ENCODE data around the gene ZFR2. TPM values are rescaled to one million over a fixed set of nuclear protein-coding genes. Genes with fewer than 3 reads are reported as not detected.

The ZFR2 gene
- total RNA-seq, 2 experiments from 2014 or later, result 0.37 TPM; not detected in 1

GRCh38 chr19:3785451-3785937 lies 83.3 kb downstream of the ZFR2 start:
- Mint-ChIP-seq H3K9me3 (peaks cover 19% of the 10 kb centered on the region), H3K27me3 (peaks cover 5% of the 10 kb centered on the region), H3K27ac (peak overlapping the region; percentile 6), H3K4me1 (peaks cover 21% of the 10 kb centered on the region), H3K4me3 (peak overlapping the region; percentile 73), H3K36me3 (ENCODE audit: low read depth) (peaks cover 25% of the 10 kb centered on the region)
- ChIA-PET CTCF (interaction anchor here (0.6 kb wide), 1 partner anchor 1823 kb away, joined by 3 read pairs; no protein-coding TSS in a partner anchor), POLR2A (no interaction called here)
- DNase-seq, result peak; percentile 17

DNA sequence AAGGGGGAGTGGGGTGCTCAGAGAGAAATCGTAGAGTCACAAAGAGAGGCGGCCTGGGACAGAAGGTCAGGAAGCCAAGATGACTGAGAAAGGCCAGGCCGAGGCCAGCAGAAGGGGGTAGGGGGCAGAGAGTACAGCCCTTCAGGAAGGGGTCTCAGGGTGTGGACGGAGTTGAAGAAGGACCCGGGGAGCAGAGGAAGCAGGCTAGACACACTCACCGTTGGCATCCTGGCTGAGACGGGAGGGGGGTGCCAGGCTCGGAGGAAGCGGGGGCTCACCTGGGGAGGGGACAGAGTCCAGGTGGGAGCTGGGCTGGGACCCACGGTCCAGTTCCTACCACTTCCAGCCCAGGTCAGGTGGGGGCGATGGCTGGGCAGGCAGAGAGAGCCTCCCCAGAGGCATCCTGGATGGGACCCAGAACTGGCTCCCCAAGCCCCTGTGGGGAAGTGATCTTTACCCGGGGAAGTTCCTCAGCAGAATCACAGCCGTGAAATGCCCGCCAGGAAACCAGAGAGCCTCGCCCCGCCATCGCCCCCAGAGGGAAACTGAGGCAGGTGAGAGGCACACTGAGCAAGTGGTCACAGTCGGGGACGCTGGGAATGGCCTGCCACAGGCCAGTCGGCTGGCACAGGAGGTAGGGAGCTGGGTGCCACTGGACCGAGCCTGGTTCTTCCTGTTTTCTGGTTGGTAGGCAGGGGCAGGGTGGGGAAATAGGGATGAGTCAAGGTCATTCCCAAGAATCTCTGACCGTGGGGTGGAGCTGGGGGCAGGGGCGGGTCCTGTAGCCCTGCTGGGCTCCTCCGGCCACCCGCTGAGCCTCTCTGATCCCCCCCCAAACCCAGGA lies 84.0 kb downstream of the ZFR2 start:
- Mint-ChIP-seq H3K27me3 (peaks cover 5% of the 10 kb centered on the region), H3K4me1 (peaks cover 21% of the 10 kb centered on the region), H3K36me3 (ENCODE audit: low read depth) (peaks cover 25% of the 10 kb centered on the region), H3K27ac (no peak overlapping the region), H3K4me3 (peak overlapping the region; percentile 73), H3K9me3 (peaks cover 19% of the 10 kb centered on the region)
- no peak for DNase-seq
- ChIA-PET POLR2A (no interaction called here), CTCF (interaction anchor here (0.6 to 2.4 kb wide), 4 partner anchors 15 to 1824 kb away, joined by 3 to 10 read pairs (median 3); partner anchors contain the start of gene MRPL54)

DNA sequence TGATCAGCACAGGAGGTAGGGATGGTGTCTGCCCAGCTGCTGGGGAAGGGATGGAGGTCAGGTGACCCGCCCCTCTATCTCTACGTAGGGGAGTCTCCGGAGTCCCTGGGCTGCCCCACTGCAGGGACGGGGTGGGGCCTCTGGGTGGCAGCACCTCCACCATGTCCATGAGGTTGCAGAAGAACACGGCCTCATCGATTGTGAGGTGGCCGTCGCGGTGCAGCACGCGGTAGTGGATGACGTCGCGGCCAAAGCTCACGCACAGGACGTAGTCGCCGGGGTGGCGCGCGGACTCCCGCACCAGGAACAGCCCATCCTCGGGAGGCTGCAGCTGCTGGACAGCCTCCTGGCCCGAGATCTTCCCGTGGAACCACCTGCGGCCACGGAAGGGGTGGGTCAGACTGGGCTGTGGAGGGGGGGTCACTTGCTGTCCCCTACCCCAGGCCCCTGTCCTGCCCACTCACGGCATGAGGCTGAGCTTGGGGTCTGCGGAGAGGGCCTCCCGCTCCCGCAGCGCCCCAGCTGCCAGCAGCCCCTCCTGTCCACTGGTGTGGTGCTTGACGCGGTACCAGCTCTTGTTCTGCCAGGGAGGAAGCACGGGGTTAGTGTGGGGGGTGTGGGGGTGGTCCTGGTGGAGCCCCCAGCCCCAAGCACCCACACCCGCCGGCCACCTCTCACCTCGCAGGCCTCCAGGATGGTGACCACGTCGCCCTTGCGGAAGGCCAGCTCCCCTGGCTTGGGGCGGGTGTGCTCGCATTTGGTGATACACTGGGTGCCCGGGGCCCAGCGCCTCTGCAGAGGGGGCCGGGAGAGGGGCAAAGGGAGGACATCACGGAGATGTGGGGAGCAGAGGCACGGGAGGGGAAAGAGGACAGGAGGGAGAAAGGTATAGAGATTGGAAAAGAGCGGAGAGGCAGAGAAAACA lies 84.9 kb downstream of the ZFR2 start:
- Mint-ChIP-seq H3K9me3 (peaks cover 19% of the 10 kb centered on the region), H3K36me3 (ENCODE audit: low read depth) (peaks cover 25% of the 10 kb centered on the region), H3K4me1 (peaks cover 21% of the 10 kb centered on the region), H3K27me3 (peaks cover 2% of the 10 kb centered on the region), H3K4me3 (peak overlapping the region; percentile 48), H3K27ac (no peak overlapping the region)
- CTCF ChIA-PET, result interaction anchor here (1.0 to 2.4 kb wide), 4 partner anchors 14 to 38 kb away, joined by 3 to 10 read pairs (median 3); partner anchors contain the start of gene MRPL54
- POLR2A ChIA-PET, result no interaction called here
- no peak for DNase-seq

GRCh38 chr19:3782903-3783302 lies 85.9 kb downstream of the ZFR2 start:
- peaks cover 21% of the 10 kb centered on the region for H3K4me1 Mint-ChIP-seq
- DNase-seq, result no peak
- H3K4me3 Mint-ChIP-seq, result no peak overlapping the region
- H3K27ac Mint-ChIP-seq, result no peak overlapping the region
- peaks cover 25% of the 10 kb centered on the region for H3K36me3 Mint-ChIP-seq (ENCODE audit: low read depth)
- ChIA-PET POLR2A (no interaction called here), CTCF (interaction anchor here (2.4 kb wide), 1 partner anchor 39 kb away, joined by 10 read pairs; no protein-coding TSS in a partner anchor)
- H3K27me3 Mint-ChIP-seq, result peaks cover 2% of the 10 kb centered on the region
- H3K9me3 Mint-ChIP-seq, result peaks cover 19% of the 10 kb centered on the region

DNA sequence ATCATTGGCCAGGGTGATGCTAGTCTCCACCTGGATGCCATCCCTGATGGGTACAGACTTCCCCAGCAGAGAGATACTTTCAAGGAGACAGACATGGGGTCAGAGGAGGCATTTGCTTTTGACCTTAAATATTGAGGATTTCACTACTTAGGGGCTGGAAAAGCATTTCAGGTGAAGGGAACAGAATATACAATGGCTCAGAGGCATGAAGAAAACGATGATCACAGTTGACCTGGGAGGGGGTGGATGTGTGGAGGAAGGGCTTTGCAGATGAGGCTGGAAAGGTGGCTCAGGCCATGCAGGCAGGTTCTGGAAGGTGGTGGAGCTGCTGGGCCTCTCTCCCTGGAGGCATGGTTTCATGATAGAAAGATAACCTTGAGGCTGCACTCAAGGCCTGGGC lies 86.5 kb downstream of the ZFR2 start:
- CTCF ChIA-PET, result interaction anchor here (2.4 kb wide), 1 partner anchor 40 kb away, joined by 10 read pairs; no protein-coding TSS in a partner anchor
- H3K27me3 Mint-ChIP-seq, result peaks cover 2% of the 10 kb centered on the region
- peaks cover 21% of the 10 kb centered on the region for H3K4me1 Mint-ChIP-seq
- POLR2A ChIA-PET, result no interaction called here
- peaks cover 25% of the 10 kb centered on the region for H3K36me3 Mint-ChIP-seq (ENCODE audit: low read depth)
- H3K4me3 Mint-ChIP-seq, result no peak overlapping the region
- H3K9me3 Mint-ChIP-seq, result peaks cover 19% of the 10 kb centered on the region
- no peak for DNase-seq
- H3K27ac Mint-ChIP-seq, result no peak overlapping the region

- Mint-ChIP-seq H3K4me3 (no peak overlapping the region), H3K9me3 (peaks cover 19% of the 10 kb centered on the region), H3K36me3 (ENCODE audit: low read depth) (peaks cover 25% of the 10 kb centered on the region), H3K4me1 (peaks cover 21% of the 10 kb centered on the region), H3K27ac (peak overlapping the region; percentile 48), H3K27me3 (peaks cover 1% of the 10 kb centered on the region)
- ChIA-PET CTCF (interaction anchor here (0.6 to 0.8 kb wide), 2 partner anchors 13 to 108 kb away, joined by 3 to 4 read pairs; no protein-coding TSS in a partner anchor), POLR2A (no interaction called here)
- DNase-seq, result no peak
Measured at GRCh38 chr19:3781603-3782002, 87.2 kb downstream of the ZFR2 start.

- ChIA-PET CTCF (interaction anchor here (0.6 to 0.9 kb wide), 4 partner anchors 11 to 109 kb away, joined by 3 to 4 read pairs (median 3); no protein-coding TSS in a partner anchor), POLR2A (no interaction called here)
- DNase-seq, result peak; percentile 29
- Mint-ChIP-seq H3K27me3 (no peaks in the 10 kb centered on the region), H3K36me3 (ENCODE audit: low read depth) (peaks cover 25% of the 10 kb centered on the region), H3K27ac (no peak overlapping the region), H3K4me1 (peaks cover 21% of the 10 kb centered on the region), H3K9me3 (peaks cover 19% of the 10 kb centered on the region), H3K4me3 (no peak overlapping the region)
Measured at GRCh38 chr19:3780786-3781304, 88.0 kb downstream of the ZFR2 start.

DNA sequence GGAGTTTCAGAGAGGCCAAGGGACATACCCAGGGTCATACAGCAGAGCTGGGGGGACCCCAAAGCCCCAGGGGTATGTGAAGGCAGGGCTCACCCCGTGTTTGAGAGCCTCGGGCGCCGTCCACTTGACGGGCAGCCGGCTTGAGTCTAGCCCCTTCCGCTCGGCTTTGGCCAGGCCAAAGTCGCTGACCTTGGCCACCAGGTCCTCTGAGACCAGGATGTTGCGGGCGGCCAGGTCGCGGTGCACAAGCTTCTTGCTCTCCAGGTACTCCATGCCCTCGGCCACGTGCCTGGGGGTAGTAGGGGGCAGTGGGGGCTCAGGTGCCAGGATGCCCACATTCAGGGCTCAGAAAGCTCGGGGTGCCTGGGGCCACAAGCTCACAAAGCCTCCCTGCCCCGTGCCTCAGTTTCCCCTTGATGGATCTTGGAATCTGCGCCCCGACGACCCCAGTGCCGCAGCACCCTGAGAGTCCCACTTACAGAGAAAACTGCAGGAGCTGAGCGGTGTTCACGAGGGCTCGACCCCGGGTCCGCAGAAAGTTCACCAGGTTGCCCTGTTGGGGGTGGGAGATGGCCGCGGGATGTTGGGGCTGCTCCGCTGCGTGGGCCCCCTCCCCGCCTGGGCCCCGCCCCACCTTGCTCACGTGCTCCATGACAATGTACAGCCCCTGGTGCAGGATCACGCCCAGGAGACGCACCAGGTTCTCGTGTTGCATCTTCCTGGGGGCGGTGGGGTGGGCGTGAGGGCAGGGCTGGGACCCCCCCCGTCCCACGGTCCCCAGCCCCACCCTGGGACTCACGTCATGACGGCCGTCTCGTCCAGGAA lies 89.7 kb downstream of the ZFR2 start:
- Mint-ChIP-seq H3K27ac (no peak overlapping the region), H3K36me3 (ENCODE audit: low read depth) (peaks cover 25% of the 10 kb centered on the region), H3K4me3 (no peak overlapping the region), H3K4me1 (peaks cover 9% of the 10 kb centered on the region), H3K27me3 (no peaks in the 10 kb centered on the region), H3K9me3 (peaks cover 19% of the 10 kb centered on the region)
- POLR2A ChIA-PET, result no interaction called here
- CTCF ChIA-PET, result interaction anchor here (1.2 kb wide), 1 partner anchor 43 kb away, joined by 3 read pairs; no protein-coding TSS in a partner anchor
- DNase-seq, result no peak

GRCh38 chr19:3778104-3778867 lies 90.6 kb downstream of the ZFR2 start:
- CTCF ChIA-PET, result no interaction called here
- no peaks in the 10 kb centered on the region for H3K27me3 Mint-ChIP-seq
- H3K36me3 Mint-ChIP-seq (ENCODE audit: low read depth), result peaks cover 22% of the 10 kb centered on the region
- POLR2A ChIA-PET, result interaction anchor here (0.6 kb wide), 1 partner anchor 35 kb away, joined by 3 read pairs; no protein-coding TSS in a partner anchor
- H3K4me3 Mint-ChIP-seq, result no peak overlapping the region
- H3K9me3 Mint-ChIP-seq, result peaks cover 19% of the 10 kb centered on the region
- no peak overlapping the region for H3K27ac Mint-ChIP-seq
- H3K4me1 Mint-ChIP-seq, result peaks cover 9% of the 10 kb centered on the region
- no peak for DNase-seq

DNA sequence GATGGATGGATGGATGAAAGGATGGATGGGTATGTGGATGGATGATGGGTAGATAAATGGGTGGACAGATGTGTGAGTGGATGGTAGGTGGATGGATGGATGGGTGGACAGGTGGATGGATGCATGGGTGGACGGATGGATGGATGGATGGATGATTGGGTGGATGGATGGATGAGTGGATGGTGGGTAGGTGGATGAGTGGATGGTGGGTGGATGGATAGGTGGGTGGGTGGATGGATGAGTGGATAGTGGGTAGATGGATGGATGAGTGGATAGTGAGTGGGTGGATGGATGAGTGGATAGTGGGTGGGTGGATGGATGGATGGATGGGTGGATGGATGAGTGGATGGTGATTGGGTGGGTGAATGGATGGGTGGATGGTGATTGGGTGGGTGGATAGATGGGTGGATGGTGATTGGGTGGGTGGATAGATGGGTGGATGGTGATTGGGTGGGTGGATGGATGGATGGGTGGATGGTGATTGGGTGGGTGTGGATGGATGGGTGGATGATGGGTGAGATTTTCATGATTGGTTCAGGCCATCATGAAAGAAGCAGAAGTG lies 92.3 kb downstream of the ZFR2 start:
- Mint-ChIP-seq H3K36me3 (ENCODE audit: low read depth) (peaks cover 8% of the 10 kb centered on the region), H3K9me3 (peaks cover 8% of the 10 kb centered on the region), H3K4me1 (peaks cover 11% of the 10 kb centered on the region), H3K27me3 (no peaks in the 10 kb centered on the region), H3K27ac (no peak overlapping the region), H3K4me3 (no peak overlapping the region)
- ChIA-PET POLR2A (no interaction called here), CTCF (interaction anchor here (0.6 kb wide), 1 partner anchor 14 kb away, joined by 3 read pairs; the partner anchor contains the start of gene MRPL54)
- DNase-seq, result no peak

- CTCF ChIA-PET, result interaction anchor here (0.6 kb wide), 1 partner anchor 13 kb away, joined by 3 read pairs; the partner anchor contains the start of gene MRPL54
- H3K27me3 Mint-ChIP-seq, result no peaks in the 10 kb centered on the region
- POLR2A ChIA-PET, result no interaction called here
Measured at GRCh38 chr19:3775831-3776230, 93.0 kb downstream of the ZFR2 start.

More at GRCh38 chr19:3775831-3776230, 93.0 kb downstream of the ZFR2 start:
- no peak for DNase-seq
- peaks cover 1% of the 10 kb centered on the region for H3K36me3 Mint-ChIP-seq (ENCODE audit: low read depth)
- H3K9me3 Mint-ChIP-seq, result peaks cover 1% of the 10 kb centered on the region
- H3K4me1 Mint-ChIP-seq, result peaks cover 5% of the 10 kb centered on the region
- H3K27ac Mint-ChIP-seq, result no peak overlapping the region
- no peak overlapping the region for H3K4me3 Mint-ChIP-seq

All from activated CD4-positive, alpha-beta T cell treated with anti-CD3 and anti-CD28 coated beads, Interleukin-2, amount 10 ng/mL, durations not matched to agents 7 days and 5 days (primary cell).